HL-60 (cell line): ENCODE measurements around the gene CREBBP.

Experiments
- CTCF ChIP-seq: IDR thresholded peaks from one replicate; pipeline ENCODE4 v1.5.1; 2011; ENCODE audit warnings: low read length, control low read depth, inconsistent platforms; ENCODE audit not compliant: insufficient read depth
- GABPA ChIP-seq: IDR thresholded peaks from 2 replicates; pipeline ENCODE4 v1.6.1; 2012; ENCODE audit warnings: low read depth
- POLR2AphosphoS5 ChIP-seq: IDR thresholded peaks from 2 replicates; pipeline ENCODE4 v1.6.1; 2012; ENCODE audit warnings: low read depth
- REST ChIP-seq: IDR thresholded peaks from 2 replicates; pipeline ENCODE4 v1.6.1; 2012; ENCODE audit warnings: low read depth; ENCODE audit not compliant: insufficient replicate concordance
- SPI1 ChIP-seq: IDR thresholded peaks from 2 replicates; pipeline ENCODE4 v1.6.1; 2012; ENCODE audit warnings: low read depth, mild to moderate bottlenecking, borderline replicate concordance

GRCh38 chr16:3810198-3810664 lies 70.3 kb downstream of the CREBBP start:
- TF ChIP-seq CTCF, result no peak
- TF ChIP-seq POLR2AphosphoS5, result no peak
- no peak for TF ChIP-seq REST
- no peak for TF ChIP-seq GABPA
- no peak for TF ChIP-seq SPI1
